ENCODE results near the gene E2F3.

Gene E2F3

GRCh38 chr6:20399518-20399917 lies 2.2 kb upstream of the E2F3 start:
- TF ChIP-seq CTCF (IDR thresholded peaks at IDR 0.05; ENCODE audit: insufficient read depth, low read length, missing control alignments), result no peak
- ChIA-PET CTCF (interaction anchor here (0.8 to 2.4 kb wide), 6 partner anchors 19 to 308 kb away, joined by 3 to 11 read pairs (median 4); no protein-coding TSS in a partner anchor), POLR2A (no interaction called here)
- no peak for DNase-seq (ENCODE audit: low read depth, low spot score)
- H3K4me3 ChIP-seq (ENCODE audit: low read depth, low read length), result no peak overlapping the region

- DNase-seq (ENCODE audit: low read depth, low spot score), result no peak
- peak overlapping the region; percentile 73 for H3K4me3 ChIP-seq (ENCODE audit: low read depth, low read length)
- TF ChIP-seq CTCF (IDR thresholded peaks at IDR 0.05; ENCODE audit: insufficient read depth, low read length, missing control alignments), result no peak
- POLR2A ChIA-PET, result no interaction called here
- CTCF ChIA-PET, result interaction anchor here (0.8 to 2.4 kb wide), 4 partner anchors 12 to 129 kb away, joined by 3 to 11 read pairs (median 4); no protein-coding TSS in a partner anchor
Observed at GRCh38 chr6:20400456-20401204, 1.0 kb upstream of the E2F3 start.

DNA sequence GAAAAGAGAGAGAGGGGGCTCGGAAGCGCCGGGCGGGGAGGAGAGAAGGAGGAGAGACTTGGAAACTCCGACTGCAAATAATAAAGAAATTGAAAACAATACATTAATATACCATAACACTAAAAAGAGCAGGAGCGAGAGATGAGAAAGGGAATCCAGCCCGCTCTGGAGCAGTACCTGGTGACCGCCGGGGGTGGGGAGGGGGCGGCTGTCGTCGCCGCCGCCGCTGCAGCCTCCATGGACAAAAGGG lies 338 bp downstream of the E2F3 start:
- DNase-seq (ENCODE audit: low read depth, low spot score), result no peak
- peak overlapping the region; percentile 78 for H3K4me3 ChIP-seq (ENCODE audit: low read depth, low read length)
- POLR2A ChIA-PET, result no interaction called here
- CTCF ChIA-PET, result no interaction called here
- TF ChIP-seq CTCF (IDR thresholded peaks at IDR 0.05; ENCODE audit: insufficient read depth, low read length, missing control alignments), result no peak

- CTCF ChIA-PET, result no interaction called here
Observed at GRCh38 chr6:20402342-20403069, 827 bp downstream of the E2F3 start.

GRCh38 chr6:20403070-20403765 lies 1.5 kb downstream of the E2F3 start:
- ChIA-PET POLR2A (interaction anchor here (0.5 to 1.0 kb wide), 4 partner anchors 24 to 1548 kb away, joined by 3 to 7 read pairs (median 4); no protein-coding TSS in a partner anchor), CTCF (interaction anchor here (2.6 to 2.9 kb wide), 3 partner anchors 12 to 127 kb away, joined by 18 to 30 read pairs (median 21); no protein-coding TSS in a partner anchor)
- peak overlapping the region; percentile 78 for H3K4me3 ChIP-seq (ENCODE audit: low read depth, low read length)
- TF ChIP-seq CTCF (IDR thresholded peaks at IDR 0.05; ENCODE audit: insufficient read depth, low read length, missing control alignments), result no peak
- no peak for DNase-seq (ENCODE audit: low read depth, low spot score)

More at GRCh38 chr6:20402342-20403069, 827 bp downstream of the E2F3 start:
- peak overlapping the region; percentile 78 for H3K4me3 ChIP-seq (ENCODE audit: low read depth, low read length)
- TF ChIP-seq CTCF (IDR thresholded peaks at IDR 0.05; ENCODE audit: insufficient read depth, low read length, missing control alignments), result no peak
- POLR2A ChIA-PET, result interaction anchor here (0.5 to 1.0 kb wide), 4 partner anchors 23 to 1549 kb away, joined by 3 to 7 read pairs (median 4); no protein-coding TSS in a partner anchor
- DNase-seq (ENCODE audit: low read depth, low spot score), result no peak

Data from AG04449 (cell line).